ENCODE data around the gene PRRC2B.

DNA sequence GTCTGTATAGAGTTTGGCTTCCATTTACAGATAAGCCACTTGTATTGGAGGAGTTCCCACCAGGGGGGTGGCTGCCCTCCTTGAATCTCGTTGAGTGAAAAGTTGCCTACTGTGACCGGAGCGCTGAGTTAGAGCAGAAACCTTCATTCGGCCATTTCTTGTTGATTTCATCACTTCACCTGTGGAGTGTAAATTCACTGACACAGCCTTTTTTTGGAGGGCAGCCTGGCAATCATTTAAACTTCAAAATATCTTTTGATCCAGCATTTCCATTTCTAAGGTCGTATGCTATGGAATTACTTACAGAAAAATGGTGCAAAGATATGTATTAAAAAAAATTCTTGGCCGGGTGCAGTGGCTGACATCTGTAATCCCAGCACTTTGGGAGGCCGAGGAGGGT is 40.8 kb downstream of the PRRC2B start:
- no peak for TF ChIP-seq EZH2phosphoT487 (IDR thresholded peaks at IDR 0.05; ENCODE audit: low read length)
- TF ChIP-seq, protein P1, sequence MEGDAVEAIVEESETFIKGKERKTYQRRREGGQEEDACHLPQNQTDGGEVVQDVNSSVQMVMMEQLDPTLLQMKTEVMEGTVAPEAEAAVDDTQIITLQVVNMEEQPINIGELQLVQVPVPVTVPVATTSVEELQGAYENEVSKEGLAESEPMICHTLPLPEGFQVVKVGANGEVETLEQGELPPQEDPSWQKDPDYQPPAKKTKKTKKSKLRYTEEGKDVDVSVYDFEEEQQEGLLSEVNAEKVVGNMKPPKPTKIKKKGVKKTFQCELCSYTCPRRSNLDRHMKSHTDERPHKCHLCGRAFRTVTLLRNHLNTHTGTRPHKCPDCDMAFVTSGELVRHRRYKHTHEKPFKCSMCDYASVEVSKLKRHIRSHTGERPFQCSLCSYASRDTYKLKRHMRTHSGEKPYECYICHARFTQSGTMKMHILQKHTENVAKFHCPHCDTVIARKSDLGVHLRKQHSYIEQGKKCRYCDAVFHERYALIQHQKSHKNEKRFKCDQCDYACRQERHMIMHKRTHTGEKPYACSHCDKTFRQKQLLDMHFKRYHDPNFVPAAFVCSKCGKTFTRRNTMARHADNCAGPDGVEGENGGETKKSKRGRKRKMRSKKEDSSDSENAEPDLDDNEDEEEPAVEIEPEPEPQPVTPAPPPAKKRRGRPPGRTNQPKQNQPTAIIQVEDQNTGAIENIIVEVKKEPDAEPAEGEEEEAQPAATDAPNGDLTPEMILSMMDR (IDR thresholded peaks at IDR 0.05; ENCODE audit: low read length), result no peak
